Thyroid gland (tissue), 4 donors: ENCODE data around the gene PPM1L. TPM values are rescaled to one million over a fixed set of nuclear protein-coding genes. Genes with fewer than 3 reads are reported as not detected.

Experiments
- DNase-seq, 2 donors: peaks; one replicate each; pipeline ENCODE4 v3.0.0-alpha.2; 2019
- H3K27ac ChIP-seq, 3 donors: fragments of 200-600 bp; sonication (generic); 1 replicate in 2 of 3; 2 replicates in 1 of 3; pipeline ENCODE4 v1.5.1; 2016 to 2019; ENCODE audit warnings: mild to moderate bottlenecking in 1 of 3, moderate library complexity in 1 of 3
- H3K27me3 ChIP-seq: fragments of 200-600 bp; sonication (generic); one replicate; pipeline ENCODE4 v1.5.1; 2019
- H3K36me3 ChIP-seq, 2 donors: fragments of 200-600 bp; sonication (generic); one replicate each; pipeline ENCODE4 v1.5.1; 2016 to 2019
- H3K4me1 ChIP-seq, 2 donors: fragments of 200-600 bp; sonication (generic); one replicate each; pipeline ENCODE4 v1.5.1; 2017 to 2019
- H3K4me3 ChIP-seq, 3 donors: fragments of 200-600 bp; sonication (generic); replicated peaks in 1 of 3; 1 replicate in 2 of 3; 2 replicates in 1 of 3; pipeline ENCODE4 v1.5.1; 2016; ENCODE audit warnings: mild to moderate bottlenecking in 1 of 3
- H3K9me3 ChIP-seq: fragments of 200-600 bp; sonication (generic); one replicate; pipeline ENCODE4 v1.5.1; 2017
- POLR2A ChIP-seq, 2 donors: fragments of 450-650 bp; IDR thresholded peaks; one replicate each; pipeline ENCODE4 v1.6.1; 2017; ENCODE audit warnings: antibody characterized with exemption in 2 of 2, mild to moderate bottlenecking in 2 of 2, moderate library complexity in 1 of 2
- WGBS, 2 donors: methylation state at CpG; one replicate each; pipeline ENCODE4 v1.1.5; 2017; 5-methylcytosine and 5-hydroxymethylcytosine counted together
- intact Hi-C: fragments of 100-400 bp; cut with DNase I; formaldehyde crosslinking; loops from one replicate; pipeline ENCODE4 v1.15.1; 2023
- total RNA-seq, 4 donors: library from RNA; depleted of rRNA; stranded (reverse); fragments of >200 nt; gene quantifications; one replicate each; pipeline ENCODE4 v1.2.3, GENCODE V29; 2016
- TF ChIP-seq, protein P1 (sequence below), 6 experiments: fragments of 200-600 bp in 3 of 6; fragments of 450-650 bp in 3 of 6; sonication (generic) in 3 of 6; IDR thresholded peaks; one replicate each; pipeline ENCODE4 v1.5.1; 2016 to 2019; ENCODE audit warnings: antibody characterized with exemption in 6 of 6, mild to moderate bottlenecking in 2 of 6, inconsistent platforms in 1 of 6, moderate library complexity in 1 of 6

The PPM1L gene
- total RNA-seq, 4 donors from 2014 or later: 47.2 to 77.4 (median 50.4) TPM

DNA sequence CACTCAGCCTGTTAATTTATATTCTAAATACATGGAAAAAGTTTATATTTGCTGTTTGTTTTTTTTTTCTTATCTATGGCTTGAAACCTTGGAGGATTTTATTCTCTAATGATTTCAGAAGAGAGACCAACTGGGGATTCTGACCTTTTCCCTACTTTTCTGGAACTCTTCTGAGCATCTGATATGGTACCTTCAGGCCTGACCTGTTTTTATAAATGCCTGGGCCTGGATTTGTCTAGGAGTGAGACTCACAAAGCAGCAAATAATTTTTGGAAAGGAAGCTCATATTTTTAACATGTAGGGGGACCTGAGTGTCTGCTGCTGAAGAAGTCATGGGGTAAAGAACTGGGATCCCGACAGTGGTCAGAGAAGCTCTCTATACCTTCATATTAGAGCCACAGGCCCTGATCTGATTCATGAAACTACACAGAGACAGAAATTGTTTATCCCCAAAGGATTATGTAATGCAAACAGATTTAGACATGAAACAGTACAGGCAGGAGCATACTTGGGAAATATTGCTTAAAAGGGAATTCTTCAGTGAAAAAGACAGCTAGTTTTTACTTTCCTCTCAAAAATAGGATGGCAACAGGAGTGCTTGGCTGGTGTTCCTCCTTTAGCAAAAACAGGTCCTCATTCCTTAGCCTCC, 15.9 kb downstream of the PPM1L start:
- Histone ChIP-seq H3K9me3 (no peaks in the 10 kb centered on the region), H3K27ac (peak overlapping the region; percentile 63 to 81 (median 80)), H3K27me3 (no peaks in the 10 kb centered on the region), H3K4me3 (no peak overlapping the region), H3K36me3 (no peaks in the 10 kb centered on the region), H3K4me1 (peaks cover 6 to 27% of the 10 kb centered on the region in 2 donors)
- intact Hi-C loops: no loop called here
- WGBS, 2 donors: 70 to 89% methylated on average over 1 of the region's 1 CpG
- no peak for DNase-seq
- TF ChIP-seq POLR2A (IDR thresholded peaks at IDR 0.05): no peak
- TF ChIP-seq, protein P1, sequence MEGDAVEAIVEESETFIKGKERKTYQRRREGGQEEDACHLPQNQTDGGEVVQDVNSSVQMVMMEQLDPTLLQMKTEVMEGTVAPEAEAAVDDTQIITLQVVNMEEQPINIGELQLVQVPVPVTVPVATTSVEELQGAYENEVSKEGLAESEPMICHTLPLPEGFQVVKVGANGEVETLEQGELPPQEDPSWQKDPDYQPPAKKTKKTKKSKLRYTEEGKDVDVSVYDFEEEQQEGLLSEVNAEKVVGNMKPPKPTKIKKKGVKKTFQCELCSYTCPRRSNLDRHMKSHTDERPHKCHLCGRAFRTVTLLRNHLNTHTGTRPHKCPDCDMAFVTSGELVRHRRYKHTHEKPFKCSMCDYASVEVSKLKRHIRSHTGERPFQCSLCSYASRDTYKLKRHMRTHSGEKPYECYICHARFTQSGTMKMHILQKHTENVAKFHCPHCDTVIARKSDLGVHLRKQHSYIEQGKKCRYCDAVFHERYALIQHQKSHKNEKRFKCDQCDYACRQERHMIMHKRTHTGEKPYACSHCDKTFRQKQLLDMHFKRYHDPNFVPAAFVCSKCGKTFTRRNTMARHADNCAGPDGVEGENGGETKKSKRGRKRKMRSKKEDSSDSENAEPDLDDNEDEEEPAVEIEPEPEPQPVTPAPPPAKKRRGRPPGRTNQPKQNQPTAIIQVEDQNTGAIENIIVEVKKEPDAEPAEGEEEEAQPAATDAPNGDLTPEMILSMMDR (IDR thresholded peaks at IDR 0.05): no peak

DNA sequence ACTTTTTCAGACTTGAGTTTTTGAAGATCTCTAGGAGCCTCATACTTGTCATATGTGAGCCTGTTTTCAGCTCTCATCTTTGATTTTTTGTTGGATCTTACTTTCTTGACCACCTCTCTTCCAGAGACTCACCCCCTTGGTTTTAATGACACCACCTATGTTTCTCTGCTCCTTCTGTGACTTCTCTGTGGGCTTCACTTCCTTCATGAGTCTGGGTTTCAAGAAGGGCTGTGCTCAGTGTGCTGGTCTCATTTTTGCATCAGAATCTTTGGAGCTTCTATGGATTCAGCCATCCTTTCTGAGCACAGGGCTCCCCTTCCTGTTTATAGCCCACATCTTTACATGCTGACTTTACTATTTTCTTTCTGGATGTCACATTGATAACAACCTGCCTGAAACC, 17.7 kb downstream of the PPM1L start:
- DNase-seq: no peak
- Histone ChIP-seq H3K36me3 (no peaks in the 10 kb centered on the region), H3K9me3 (no peaks in the 10 kb centered on the region), H3K27ac (peak overlapping the region in 1 of 3 donors; percentile 81), H3K4me1 (peaks cover 11 to 29% of the 10 kb centered on the region in 2 donors), H3K27me3 (no peaks in the 10 kb centered on the region), H3K4me3 (no peak overlapping the region)
- intact Hi-C loops: no loop called here
- TF ChIP-seq, protein P1 (IDR thresholded peaks at IDR 0.05): no peak
- TF ChIP-seq POLR2A (IDR thresholded peaks at IDR 0.05): no peak

DNA sequence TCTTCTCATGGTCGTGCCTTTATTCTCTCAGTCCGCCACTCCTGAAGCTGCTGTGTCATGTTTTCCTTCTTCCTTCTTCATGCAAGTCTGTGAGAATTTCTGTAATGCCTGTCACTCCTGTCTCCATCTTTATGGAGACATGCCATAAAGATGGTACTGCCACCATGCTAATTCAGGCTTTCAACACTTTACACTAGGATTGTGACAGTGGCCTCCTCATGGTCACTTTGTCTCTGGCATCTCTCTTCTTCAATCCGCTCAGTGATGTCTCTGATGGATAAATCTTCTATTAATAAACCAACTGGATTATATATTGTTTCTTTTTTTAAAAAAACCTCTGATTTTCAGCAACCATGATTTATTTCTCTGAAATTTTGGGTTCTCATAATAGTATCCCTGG, 18.1 kb downstream of the PPM1L start:
- intact Hi-C loops: no loop called here
- 93% methylated on average over 3 of the region's 3 CpGs for WGBS, 2 donors
- no peaks in the 10 kb centered on the region for H3K27me3 ChIP-seq
- TF ChIP-seq, protein P1 (IDR thresholded peaks at IDR 0.05): no peak
- TF ChIP-seq POLR2A (IDR thresholded peaks at IDR 0.05): no peak
- DNase-seq: no peak
- peak overlapping the region in 1 of 3 donors; percentile 81 for H3K27ac ChIP-seq
- no peaks in the 10 kb centered on the region for H3K9me3 ChIP-seq
- H3K4me3 ChIP-seq: no peak overlapping the region
- no peaks in the 10 kb centered on the region for H3K36me3 ChIP-seq
- peaks cover 15 to 27% of the 10 kb centered on the region in 2 donors for H3K4me1 ChIP-seq

DNA sequence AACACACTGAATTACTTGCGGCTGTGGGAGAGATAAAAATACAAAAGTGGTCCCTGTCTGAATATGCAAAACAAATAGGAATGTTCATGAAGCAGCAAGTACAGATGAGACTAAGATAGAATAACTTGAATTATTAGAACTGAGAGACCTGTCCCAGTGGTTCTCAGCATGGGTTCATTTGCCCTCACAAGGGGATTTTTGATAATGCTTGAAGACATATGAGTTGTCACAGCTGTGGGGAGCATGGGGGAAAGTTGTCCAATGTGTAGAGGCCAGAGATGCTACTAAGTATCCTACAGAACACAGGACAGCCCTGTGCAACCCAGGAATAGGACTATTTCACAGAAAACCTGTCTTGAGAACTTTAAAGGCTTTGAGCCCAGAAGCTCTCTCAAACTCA, 22.4 kb downstream of the PPM1L start:
- intact Hi-C loops: no loop called here
- Histone ChIP-seq H3K27ac (peak overlapping the region in 1 of 3 donors; percentile 1), H3K27me3 (no peaks in the 10 kb centered on the region), H3K4me3 (no peak overlapping the region), H3K36me3 (no peaks in the 10 kb centered on the region), H3K9me3 (no peaks in the 10 kb centered on the region), H3K4me1 (peaks cover 10 to 13% of the 10 kb centered on the region in 2 donors)
- DNase-seq: no peak
- TF ChIP-seq, protein P1 (IDR thresholded peaks at IDR 0.05): no peak
- no peak for TF ChIP-seq POLR2A (IDR thresholded peaks at IDR 0.05)
- WGBS, 2 donors: 33 to 36% methylated on average over 1 of the region's 1 CpG

DNA sequence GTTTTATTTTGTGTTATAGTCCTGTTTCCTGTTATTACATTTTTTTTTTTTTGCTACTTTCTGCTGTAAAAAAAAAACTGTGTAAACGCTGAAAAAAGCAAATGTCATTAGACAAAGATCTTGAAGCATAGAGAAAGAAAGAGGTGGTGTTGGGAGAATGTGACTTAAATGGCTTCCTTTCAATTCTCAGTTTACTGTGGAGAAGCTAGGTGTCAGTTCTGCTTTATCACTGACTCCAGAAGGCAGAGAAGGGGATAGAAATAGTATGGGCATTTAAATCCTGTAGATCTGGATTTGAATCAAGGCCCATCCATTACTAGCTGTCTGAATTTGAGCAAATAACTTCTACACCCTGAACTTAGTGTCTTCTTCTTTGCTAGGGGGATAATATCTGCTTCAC, 23.0 kb downstream of the PPM1L start:
- TF ChIP-seq, protein P1 (IDR thresholded peaks at IDR 0.05): no peak
- TF ChIP-seq POLR2A (IDR thresholded peaks at IDR 0.05): no peak
- H3K4me1 ChIP-seq: peaks cover 8 to 10% of the 10 kb centered on the region in 2 donors
- WGBS, 2 donors: 39 to 62% methylated on average over 1 of the region's 1 CpG
- no peaks in the 10 kb centered on the region for H3K36me3 ChIP-seq
- H3K27me3 ChIP-seq: no peaks in the 10 kb centered on the region
- intact Hi-C loops: no loop called here
- H3K9me3 ChIP-seq: no peaks in the 10 kb centered on the region
- no peak for DNase-seq
- peak overlapping the region in 1 of 3 donors; percentile 1 for H3K27ac ChIP-seq
- no peak overlapping the region for H3K4me3 ChIP-seq
